HFF-Myc (cell line): Measurements from ENCODE around the gene GXYLT2.

Experiments used
- DNase-seq: peaks from one replicate; pipeline ENCODE4 v3.0.0-alpha.2; 2011; ENCODE audit warnings: low read depth; ENCODE audit errors: extremely low read depth
- H3K4me3 ChIP-seq: replicated peaks from 2 replicates; pipeline ENCODE4 v1.5.1; 2011; ENCODE audit warnings: low read depth, mild to moderate bottlenecking, control low read depth, low read length
- CTCF ChIP-seq: IDR thresholded peaks from 2 replicates; pipeline ENCODE4 v1.5.1; 2012; ENCODE audit warnings: mild to moderate bottlenecking, low read depth, low read length, control low read depth; ENCODE audit errors: missing control alignments

The GXYLT2 gene

GRCh38 chr3:72973031-72973723 lies 85.3 kb downstream of the GXYLT2 start:
- DNase-seq: no peak
- H3K4me3 ChIP-seq: no peak overlapping the region
- no peak for TF ChIP-seq CTCF

- TF ChIP-seq CTCF: no peak
- no peak overlapping the region for H3K4me3 ChIP-seq
- no peak for DNase-seq
These were observed 85.9 kb downstream of the GXYLT2 start for GRCh38 chr3:72973786-72974185.

- no peak for DNase-seq
- no peak for TF ChIP-seq CTCF
- no peak overlapping the region for H3K4me3 ChIP-seq
These were observed 87.1 kb downstream of the GXYLT2 start for GRCh38 chr3:72974956-72975355.

- no peak for DNase-seq
- no peak overlapping the region for H3K4me3 ChIP-seq
- no peak for TF ChIP-seq CTCF
These were observed 88.5 kb downstream of the GXYLT2 start for GRCh38 chr3:72976281-72976741.

GRCh38 chr3:72977060-72977808 lies 89.4 kb downstream of the GXYLT2 start:
- H3K4me3 ChIP-seq: no peak overlapping the region
- TF ChIP-seq CTCF: no peak
- no peak for DNase-seq

- DNase-seq: no peak
- no peak overlapping the region for H3K4me3 ChIP-seq
- no peak for TF ChIP-seq CTCF
These were observed 94.9 kb downstream of the GXYLT2 start for GRCh38 chr3:72982609-72983366.
